Measurements from ENCODE around the gene GAS1.

Gene GAS1

GRCh38 chr9:86962692-86963091 is 15.4 kb upstream of the GAS1 start:
- DNase-seq = no peak

GRCh38 chr9:86960938-86961337 is 13.6 kb upstream of the GAS1 start:
- no peak for DNase-seq

- DNase-seq = no peak
These were observed 10.9 kb upstream of the GAS1 start for GRCh38 chr9:86958203-86958602.

GRCh38 chr9:86955561-86955960 is 8.3 kb upstream of the GAS1 start:
- no peak for DNase-seq

GRCh38 chr9:86955042-86955441 is 7.7 kb upstream of the GAS1 start:
- DNase-seq = no peak

GRCh38 chr9:86953181-86953580 is 5.9 kb upstream of the GAS1 start:
- no peak for DNase-seq

- peak; percentile 64 to 76 for DNase-seq
These were observed 996 bp upstream of the GAS1 start for GRCh38 chr9:86948074-86948929.

GRCh38 chr9:86946201-86947145 is 833 bp downstream of the GAS1 start:
- peak; percentile 46 to 59 for DNase-seq

- no peak for DNase-seq
These were observed 1.5 kb downstream of the GAS1 start for GRCh38 chr9:86945728-86946200.

- DNase-seq = no peak
These were observed 2.2 kb downstream of the GAS1 start for GRCh38 chr9:86944796-86945727.

- DNase-seq = no peak
These were observed 3.8 kb downstream of the GAS1 start for GRCh38 chr9:86943201-86944113.

- DNase-seq = no peak
These were observed 4.8 kb downstream of the GAS1 start for GRCh38 chr9:86942281-86943200.

- DNase-seq = no peak
These were observed 6.1 kb downstream of the GAS1 start for GRCh38 chr9:86941197-86941596.

GRCh38 chr9:86940774-86941173 is 6.5 kb downstream of the GAS1 start:
- DNase-seq = no peak

GRCh38 chr9:86939891-86940290 is 7.4 kb downstream of the GAS1 start:
- no peak for DNase-seq

- DNase-seq = no peak
These were observed 8.0 kb downstream of the GAS1 start for GRCh38 chr9:86939321-86939720.

GRCh38 chr9:86938780-86939179 is 8.5 kb downstream of the GAS1 start:
- DNase-seq = no peak

- DNase-seq = no peak
These were observed 21.2 kb downstream of the GAS1 start for GRCh38 chr9:86926145-86926544.

- DNase-seq = no peak
These were observed 21.6 kb downstream of the GAS1 start for GRCh38 chr9:86925686-86926085.

- no peak for DNase-seq
These were observed 23.1 kb downstream of the GAS1 start for GRCh38 chr9:86924206-86924605.

Measured in CD4-positive, alpha-beta T cell treated with Interleukin-4 for 1 hour (primary cell).